Muscle layer of duodenum (tissue), 2 donors: ENCODE results near the gene JAKMIP2.
"Not testable (repeated sequence)": the region's sequence is repeated elsewhere in the genome, so short reads cannot be mapped to it uniquely, and the experiment has no call there.

Experiments used
- H3K27ac ChIP-seq: one replicate; pipeline ENCODE4 v1.7.0; 2013; ENCODE audit warnings: mild to moderate bottlenecking, low read length
- H3K27me3 ChIP-seq: one replicate; pipeline ENCODE4 v1.7.0; 2013; ENCODE audit warnings: low read depth, mild to moderate bottlenecking, control low read depth, low read length
- H3K36me3 ChIP-seq, 2 donors: one replicate each; pipeline ENCODE4 v1.7.0; 2013; ENCODE audit warnings: low read length in 2 of 2, control low read depth in 1 of 2, mild to moderate bottlenecking in 1 of 2; ENCODE audit not compliant: insufficient read depth in 2 of 2, control insufficient read depth in 1 of 2
- H3K4me1 ChIP-seq, 2 donors: one replicate each; pipeline ENCODE4 v1.7.0; 2013; ENCODE audit warnings: low read length in 2 of 2, mild to moderate bottlenecking in 2 of 2, control low read depth in 1 of 2, moderate library complexity in 1 of 2; ENCODE audit not compliant: insufficient read depth in 2 of 2, control insufficient read depth in 1 of 2
- H3K4me3 ChIP-seq, 2 donors: one replicate each; pipeline ENCODE4 v1.7.0; 2013; ENCODE audit warnings: low read length in 2 of 2, low read depth in 1 of 2, mild to moderate bottlenecking in 1 of 2
- H3K9me3 ChIP-seq, 2 donors: one replicate each; pipeline ENCODE4 v1.7.0; 2013; ENCODE audit warnings: low read length in 2 of 2, control low read depth in 1 of 2, mild to moderate bottlenecking in 1 of 2; ENCODE audit not compliant: control insufficient read depth in 1 of 2
- donor health status: healthy.

JAKMIP2 gene

DNA sequence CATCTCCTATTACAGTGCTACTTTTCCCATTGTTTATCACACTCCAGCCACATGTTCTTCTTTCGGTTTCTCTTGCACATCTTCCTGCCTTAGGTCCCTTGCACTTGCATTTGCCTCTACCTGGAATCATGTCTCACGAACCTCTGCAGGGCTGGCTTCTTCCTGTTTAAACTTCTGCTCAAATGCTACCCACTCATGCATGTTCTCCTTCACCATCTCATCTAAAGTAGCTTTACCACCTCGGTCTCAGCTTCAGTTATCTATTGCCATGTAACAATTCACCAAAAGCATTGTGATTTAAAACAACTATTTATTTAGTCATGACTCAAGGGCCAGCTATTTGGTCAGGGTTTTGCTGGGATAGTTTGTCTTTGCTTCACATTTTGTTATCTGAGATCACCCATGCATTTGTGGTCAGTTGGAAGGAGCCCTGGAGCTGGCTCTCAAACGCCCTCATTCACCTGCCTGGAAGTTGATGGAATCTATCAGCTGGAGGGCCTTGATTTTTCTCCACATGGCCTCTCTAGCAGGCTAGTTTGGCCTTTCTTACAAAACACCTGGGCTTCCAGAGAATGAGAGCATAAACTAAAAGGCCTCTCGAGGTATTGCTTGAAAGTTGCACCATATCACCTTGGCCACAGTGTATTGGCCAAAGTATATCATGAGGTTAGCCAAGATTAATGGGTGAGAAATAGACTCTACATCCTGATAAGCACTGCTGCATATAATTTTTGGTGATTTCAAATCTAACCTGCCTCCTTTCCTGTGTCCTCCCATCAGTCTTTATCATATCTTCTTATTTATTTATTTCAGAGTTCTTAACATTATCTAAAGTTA, 27.5 kb upstream of the JAKMIP2 start:
- Histone ChIP-seq H3K36me3 (no peaks in the 10 kb centered on the region), H3K27me3 (no peaks in the 10 kb centered on the region), H3K9me3 (no peaks in the 10 kb centered on the region), H3K4me1 (no peaks in the 10 kb centered on the region), H3K4me3 (no peak overlapping the region), H3K27ac (no peak overlapping the region)

DNA sequence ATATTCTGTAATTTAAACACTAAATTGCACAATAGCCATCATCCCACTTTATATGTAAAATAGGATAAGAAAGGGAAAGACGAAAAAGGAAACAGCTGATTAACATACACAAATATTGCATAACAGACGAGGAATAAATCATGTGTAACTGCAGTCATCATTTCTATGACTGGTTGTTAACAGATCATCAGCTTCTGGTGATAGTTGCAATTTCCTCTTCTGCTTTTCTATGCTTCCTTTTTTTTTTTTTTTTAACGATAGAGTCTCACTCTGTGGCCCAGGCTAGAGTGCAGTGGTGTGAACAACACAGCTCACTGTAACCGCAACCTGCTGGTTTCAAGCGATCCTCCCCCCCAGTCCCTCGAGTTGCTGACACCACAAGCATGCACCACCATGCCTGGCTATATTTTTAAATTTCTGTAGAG, 22.5 kb upstream of the JAKMIP2 start:
- no peaks in the 10 kb centered on the region for H3K4me1 ChIP-seq
- H3K9me3 ChIP-seq: no peaks in the 10 kb centered on the region
- no peaks in the 10 kb centered on the region for H3K27me3 ChIP-seq
- no peak overlapping the region for H3K4me3 ChIP-seq
- no peak overlapping the region for H3K27ac ChIP-seq
- no peaks in the 10 kb centered on the region for H3K36me3 ChIP-seq

DNA sequence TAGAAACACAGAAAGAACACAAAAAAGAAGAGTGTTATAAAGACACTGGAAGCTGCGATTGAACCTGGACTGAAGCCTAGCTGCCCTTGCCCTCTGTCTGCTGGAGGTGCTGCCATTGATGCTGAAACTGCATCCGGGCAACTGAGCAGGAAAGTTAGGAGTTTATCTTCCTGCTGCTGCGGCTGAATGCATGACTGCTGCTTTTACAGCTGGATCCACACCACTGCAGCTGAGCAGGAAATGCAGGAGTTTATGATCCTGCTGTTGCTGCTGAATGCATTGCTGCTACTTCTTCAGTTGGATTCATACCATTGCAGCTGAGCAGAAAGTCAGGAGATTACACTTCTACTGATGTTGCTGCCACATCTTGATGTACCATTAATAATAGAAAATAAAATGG, 21.8 kb upstream of the JAKMIP2 start:
- no peaks in the 10 kb centered on the region for H3K27me3 ChIP-seq
- H3K36me3 ChIP-seq: no peaks in the 10 kb centered on the region
- no peak overlapping the region for H3K27ac ChIP-seq
- no peaks in the 10 kb centered on the region for H3K4me1 ChIP-seq
- H3K4me3 ChIP-seq: no peak overlapping the region
- no peaks in the 10 kb centered on the region for H3K9me3 ChIP-seq

DNA sequence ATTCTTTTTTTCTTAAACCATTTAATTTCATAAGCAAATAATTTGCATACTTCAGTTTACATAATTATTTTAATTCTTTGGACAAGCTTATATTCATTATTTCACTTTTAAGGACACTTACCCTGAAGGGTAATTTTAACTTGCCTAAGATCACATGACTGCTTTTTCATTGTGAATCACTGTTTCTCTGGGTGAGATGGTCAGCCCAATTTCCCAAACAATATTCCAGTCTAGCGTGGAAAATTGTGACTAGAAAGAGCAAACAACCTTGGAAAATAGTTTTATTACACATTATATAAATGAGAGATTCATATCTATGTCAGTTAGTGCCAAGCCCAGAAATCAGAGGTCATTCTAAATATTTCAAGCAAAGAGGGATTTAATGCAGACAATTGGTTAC, 21.4 kb upstream of the JAKMIP2 start:
- no peaks in the 10 kb centered on the region for H3K4me1 ChIP-seq
- H3K9me3 ChIP-seq: no peaks in the 10 kb centered on the region
- H3K4me3 ChIP-seq: no peak overlapping the region

DNA sequence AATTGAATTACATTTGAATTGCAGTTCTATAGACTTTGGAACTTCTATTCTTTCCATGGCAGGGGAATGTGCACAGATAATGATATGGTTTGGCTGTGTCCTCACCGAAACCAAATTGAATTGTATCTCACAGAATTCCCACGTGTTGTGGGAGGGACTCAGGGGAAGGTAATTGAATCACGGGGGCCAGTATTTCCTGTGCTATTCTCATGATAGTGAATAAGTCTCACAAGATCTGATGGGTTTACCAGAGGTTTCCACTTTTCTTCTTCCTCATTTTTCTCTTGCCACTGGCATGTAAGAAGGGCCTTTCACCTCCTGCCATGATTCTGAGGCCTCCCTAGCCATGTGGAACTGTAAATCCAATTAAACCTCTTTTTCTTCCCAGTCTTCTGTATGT, 20.6 kb upstream of the JAKMIP2 start:
- H3K4me1 ChIP-seq, H3K27ac ChIP-seq, H3K4me3 ChIP-seq, H3K27me3 ChIP-seq, H3K36me3 ChIP-seq, H3K9me3 ChIP-seq: not testable (repeated sequence)

More for the DNA sequence above, 21.4 kb upstream of the JAKMIP2 start:
- no peaks in the 10 kb centered on the region for H3K36me3 ChIP-seq
- no peaks in the 10 kb centered on the region for H3K27me3 ChIP-seq
- no peak overlapping the region for H3K27ac ChIP-seq

DNA sequence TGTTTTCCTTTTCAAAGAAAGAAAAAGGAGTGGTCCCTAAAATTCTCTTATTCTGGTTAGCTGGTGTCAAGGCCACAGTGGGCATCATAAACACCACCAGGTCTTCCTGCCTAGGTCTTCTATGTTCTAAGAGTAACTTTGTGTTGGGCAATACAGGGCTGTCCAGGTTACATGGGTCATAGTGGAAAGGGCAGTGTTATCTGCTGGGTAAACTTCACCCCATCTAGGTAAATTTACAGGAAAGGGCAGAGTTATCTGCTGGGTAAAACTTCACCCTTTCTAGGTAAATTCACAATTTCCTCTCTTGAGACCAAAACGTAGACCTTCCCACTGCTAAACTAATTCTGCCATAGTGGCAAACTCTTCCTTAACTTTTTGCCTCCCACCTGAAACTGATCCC, 18.9 kb upstream of the JAKMIP2 start:
- Histone ChIP-seq H3K27ac (no peak overlapping the region), H3K9me3 (no peaks in the 10 kb centered on the region), H3K27me3 (no peaks in the 10 kb centered on the region)

DNA sequence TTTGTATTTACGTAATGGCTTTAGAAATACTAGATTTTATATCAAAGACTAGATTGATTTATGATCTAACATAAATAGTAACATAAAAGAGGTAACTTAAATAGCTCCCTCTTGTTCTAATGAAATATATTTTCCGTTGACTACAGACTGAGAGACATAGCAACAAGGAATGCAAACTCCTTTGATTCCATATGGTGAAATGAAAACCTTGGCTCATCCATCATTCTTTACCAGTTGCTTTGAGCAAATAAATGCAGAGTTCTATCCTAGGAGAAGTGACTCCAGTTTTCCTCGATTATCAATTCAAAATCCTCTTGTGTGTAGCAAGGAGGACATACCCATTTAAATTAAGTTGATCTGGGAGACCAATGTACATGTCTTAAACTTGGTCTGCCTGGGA, 18.0 kb upstream of the JAKMIP2 start:
- Histone ChIP-seq H3K27me3 (no peaks in the 10 kb centered on the region), H3K9me3 (no peaks in the 10 kb centered on the region), H3K4me1 (no peaks in the 10 kb centered on the region), H3K36me3 (no peaks in the 10 kb centered on the region), H3K27ac (no peak overlapping the region), H3K4me3 (no peak overlapping the region)

More for the DNA sequence above, 18.9 kb upstream of the JAKMIP2 start:
- H3K4me3 ChIP-seq: no peak overlapping the region
- H3K4me1 ChIP-seq: no peaks in the 10 kb centered on the region
- H3K36me3 ChIP-seq: no peaks in the 10 kb centered on the region

DNA sequence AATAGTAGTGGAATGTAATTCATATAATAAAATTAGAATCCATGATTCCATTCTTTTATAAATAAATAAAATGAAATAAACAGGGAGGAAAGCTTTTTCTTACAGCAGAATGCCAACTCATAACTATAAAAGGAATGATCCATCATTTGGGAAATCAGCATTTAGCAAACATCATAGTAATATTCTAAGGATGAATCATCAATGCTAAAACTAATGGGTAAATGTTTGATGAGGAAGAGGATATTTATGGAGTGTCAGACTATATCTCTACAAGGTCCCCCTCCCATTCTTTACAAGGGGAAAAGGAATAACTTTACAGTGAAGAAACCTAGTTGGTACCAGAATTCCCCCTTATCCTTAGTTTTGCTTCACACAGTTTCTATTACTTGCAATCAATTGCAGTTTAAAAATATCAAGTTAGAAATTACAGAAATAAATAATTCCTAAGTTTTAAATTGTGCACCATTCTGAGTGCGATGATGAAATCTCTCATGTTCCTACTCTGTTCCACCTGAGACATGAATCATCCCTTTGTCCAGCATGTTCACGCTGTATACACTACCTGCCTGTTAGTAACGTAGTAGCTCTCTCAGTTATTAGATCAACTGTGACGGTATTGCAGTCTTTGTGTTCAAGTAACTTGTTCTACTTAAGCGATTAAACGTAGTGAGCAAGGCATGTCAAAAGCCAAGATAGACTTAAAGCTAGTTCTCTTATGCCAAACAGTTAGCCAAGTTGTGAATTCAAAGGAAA, 14.2 kb upstream of the JAKMIP2 start:
- H3K4me1 ChIP-seq: no peaks in the 10 kb centered on the region
- no peak overlapping the region for H3K27ac ChIP-seq

DNA sequence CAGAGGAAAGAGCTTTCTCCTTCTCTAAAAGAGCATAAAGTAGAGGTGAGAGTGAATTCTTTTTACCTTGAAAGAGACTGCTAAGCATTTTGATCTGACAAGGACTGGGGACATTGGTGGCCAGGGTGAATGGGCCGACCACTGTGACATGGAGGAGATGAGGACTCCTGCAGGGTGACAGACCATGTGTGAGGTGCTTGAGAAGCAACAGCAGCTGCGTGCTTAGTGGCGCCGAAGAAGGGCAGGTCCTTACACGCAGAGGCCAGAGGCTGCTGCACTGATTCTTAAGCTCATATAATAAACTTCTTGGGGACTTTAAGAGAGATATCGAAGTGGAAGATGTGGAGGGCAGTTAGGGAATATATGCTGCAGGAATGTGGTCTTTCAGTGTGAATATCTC, 8.7 kb upstream of the JAKMIP2 start:
- H3K4me3 ChIP-seq: no peak overlapping the region

More for the DNA sequence above, 14.2 kb upstream of the JAKMIP2 start:
- no peaks in the 10 kb centered on the region for H3K9me3 ChIP-seq
- no peaks in the 10 kb centered on the region for H3K27me3 ChIP-seq
- no peak overlapping the region for H3K4me3 ChIP-seq
- no peaks in the 10 kb centered on the region for H3K36me3 ChIP-seq

DNA sequence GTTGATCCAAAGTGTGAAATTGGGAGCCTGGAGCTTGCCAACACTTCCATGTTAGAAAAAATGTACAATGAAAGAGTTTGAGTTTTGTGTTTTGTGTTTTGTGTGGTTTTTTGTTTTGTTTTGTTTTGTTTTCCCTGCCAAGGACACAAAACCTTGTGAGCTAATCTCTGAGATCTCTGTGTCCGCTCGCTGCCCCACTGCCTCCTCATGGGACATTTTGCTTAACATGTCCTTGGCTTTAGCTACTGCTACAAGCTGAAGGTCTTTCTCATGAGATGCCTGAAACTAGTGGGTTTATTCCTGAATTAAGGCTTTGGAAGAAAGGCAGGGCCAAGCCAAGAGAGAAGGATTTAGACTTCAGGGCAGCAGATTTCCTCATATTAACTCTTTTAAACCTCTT, 7.3 kb upstream of the JAKMIP2 start:
- Histone ChIP-seq H3K9me3 (no peaks in the 10 kb centered on the region), H3K4me1 (no peaks in the 10 kb centered on the region), H3K27me3 (no peaks in the 10 kb centered on the region), H3K27ac (no peak overlapping the region), H3K4me3 (no peak overlapping the region), H3K36me3 (no peaks in the 10 kb centered on the region)

More for the DNA sequence above, 8.7 kb upstream of the JAKMIP2 start:
- no peaks in the 10 kb centered on the region for H3K36me3 ChIP-seq
- no peaks in the 10 kb centered on the region for H3K27me3 ChIP-seq
- no peaks in the 10 kb centered on the region for H3K4me1 ChIP-seq
- no peak overlapping the region for H3K27ac ChIP-seq
- H3K9me3 ChIP-seq: no peaks in the 10 kb centered on the region

DNA sequence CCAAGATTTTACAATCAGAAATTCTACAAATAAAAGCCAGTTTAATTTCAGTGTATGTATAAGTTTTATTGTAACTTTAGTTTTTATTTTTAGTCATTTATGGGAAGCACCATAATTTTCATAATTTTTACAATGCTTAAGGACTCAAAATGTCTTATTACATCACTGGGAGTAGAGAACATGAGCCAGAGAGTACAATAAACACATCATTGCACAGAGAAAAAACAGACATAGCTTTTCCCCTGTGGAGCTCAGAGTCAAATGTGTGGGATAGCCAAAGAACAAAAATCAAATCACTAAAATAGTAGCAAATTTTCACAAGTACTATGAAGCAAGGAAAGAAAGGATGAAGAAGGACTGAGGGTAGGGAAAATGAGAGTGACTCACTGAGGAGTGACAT, 5.5 kb upstream of the JAKMIP2 start:
- Histone ChIP-seq H3K27ac (peak overlapping the region; percentile 16), H3K9me3 (no peaks in the 10 kb centered on the region)

More for the DNA sequence above, 5.5 kb upstream of the JAKMIP2 start:
- H3K27me3 ChIP-seq: no peaks in the 10 kb centered on the region
- H3K4me3 ChIP-seq: no peak overlapping the region
- no peaks in the 10 kb centered on the region for H3K4me1 ChIP-seq
- H3K36me3 ChIP-seq: no peaks in the 10 kb centered on the region
